ENCODE measurements around the gene LTBP3. TPM values are rescaled to one million over a fixed set of nuclear protein-coding genes. Genes with fewer than 3 reads are reported as not detected.

The LTBP3 gene
- polyA plus RNA-seq, 1 of the 3 experiments (the other 2 are of a cell fraction): 167 TPM

GRCh38 chr11:65500387-65501185, 57.6 kb downstream of the LTBP3 start (continued):
- TF ChIP-seq ZBTB33 (IDR thresholded peaks at IDR 0.05; ENCODE audit: borderline replicate concordance, low read depth) (no peak; the same call in 1 of the 2 replicates), MXI1 (IDR thresholded peaks at IDR 0.05; ENCODE audit: low read depth, low read length) (0 out of 2 replicates have a peak, but pooled peaks have one; percentile 14), MAX (IDR thresholded peaks at IDR 0.05; ENCODE audit: low read depth) (no peak), EP300 (IDR thresholded peaks at IDR 0.05; ENCODE audit: borderline replicate concordance in 1 of 2, low read depth in 1 of 2, low read length in 1 of 2) (no peak), PBX3 (IDR thresholded peaks at IDR 0.05) (no peak), IRF3 (IDR thresholded peaks at IDR 0.05; ENCODE audit: low read depth, low read length) (no peak), TCF12 (IDR thresholded peaks at IDR 0.05) (peak; percentile 18; the same call in 1 of the 2 replicates), EZH2phosphoT487 (IDR thresholded peaks at IDR 0.05; ENCODE audit: borderline replicate concordance, low read depth) (no peak)

GRCh38 chr11:65499713-65500386, 58.3 kb downstream of the LTBP3 start:
- peaks cover 95% of the 10 kb centered on the region for H3K79me2 ChIP-seq (ENCODE audit: insufficient read depth)
- H4K20me1 ChIP-seq (ENCODE audit: insufficient read depth): peaks cover 59% of the 10 kb centered on the region
- 2% methylated on average over 3 of the region's 3 CpGs for WGBS (ENCODE audit: low lambda C conversion rate)
- POLR2A ChIA-PET: interaction anchor here (0.6 to 26.8 kb wide), 18 partner anchors 8 to 1314 kb away, joined by 3 to 1027 read pairs (median 6); partner anchors contain the start of genes DPF2, FRMD8, NEAT1 and SLC25A45
- H3K9me2 ChIP-seq: no peaks in the 10 kb centered on the region
- no peaks in the 10 kb centered on the region for H3K27me3 ChIP-seq (ENCODE audit: insufficient read depth)
- peak overlapping the region; percentile 84 to 87 for H3K4me3 ChIP-seq (ENCODE audit: low read depth in 2 of 2, low read length in 1 of 2)
- TF ChIP-seq SIN3A (IDR thresholded peaks at IDR 0.05; ENCODE audit: borderline replicate concordance, low read depth, low read length): no peak
- no peak for TF ChIP-seq TEAD4 (IDR thresholded peaks at IDR 0.05; ENCODE audit: borderline replicate concordance, insufficient read depth)
- no peak for TF ChIP-seq TCF12 (IDR thresholded peaks at IDR 0.05)
- TF ChIP-seq EP300 (IDR thresholded peaks at IDR 0.05; ENCODE audit: borderline replicate concordance in 1 of 2, low read depth in 1 of 2, low read length in 1 of 2): no peak
- TF ChIP-seq ELF1 (IDR thresholded peaks at IDR 0.05): 0 out of 2 replicates have a peak, but pooled peaks have one; percentile 29
- TF ChIP-seq TAF1 (IDR thresholded peaks at IDR 0.05; ENCODE audit: borderline replicate concordance, low read depth, low read length): peak; percentile 42; the same call in 1 of the 2 replicates
- no peak; the same call in 1 of the 2 replicates for TF ChIP-seq POLR2AphosphoS5 (IDR thresholded peaks at IDR 0.05; ENCODE audit: low read depth, low read length)
- TF ChIP-seq SMC3 (IDR thresholded peaks at IDR 0.05; ENCODE audit: low read depth, low read length): no peak
- peaks cover 78% of the 10 kb centered on the region for H3F3A ChIP-seq (replicated peaks; ENCODE audit: insufficient read depth)
- DNase-seq: no peak
- H3K9ac ChIP-seq: peak overlapping the region; percentile 100
- CTCF ChIA-PET: interaction anchor here (1.6 to 5.9 kb wide), 8 partner anchors 9 to 133 kb away, joined by 8 to 78 read pairs (median 36); partner anchors contain the start of gene NEAT1
- no peak overlapping the region for H2AFZ ChIP-seq (ENCODE audit: low read depth)
- H3K4me2 ChIP-seq: peak overlapping the region; percentile 87
- peaks cover 12 to 14% of the 10 kb centered on the region in 2 experiments; a peak in 2 of 4 replicates for H3K4me1 ChIP-seq (ENCODE audit: control insufficient read depth in 1 of 2, insufficient read depth in 2 of 2, low read depth in 1 of 2, low read length in 1 of 2)
- H3K27ac ChIP-seq (ENCODE audit: low read depth in 2 of 2, low read length in 1 of 2): peak overlapping the region; percentile 99 to 100
- H3K36me3 ChIP-seq (replicated peaks in 1 of 2; ENCODE audit: control insufficient read depth in 1 of 2, insufficient read depth in 2 of 2, low read length in 1 of 2): peaks cover 47 to 58% of the 10 kb centered on the region in 2 experiments
- no peaks in the 10 kb centered on the region for H3K9me3 ChIP-seq
